IMR-90 (cell line): ENCODE results near the gene KHDRBS1. TPM values are rescaled to one million over a fixed set of nuclear protein-coding genes. Genes with fewer than 3 reads are reported as not detected.

ENCODE experiments used
- ATAC-seq: fragments of 200-7000 bp; cut with Tn5 transposase; 2 replicates; pipeline ENCODE4 v1.9.1; 2020; ENCODE audit warnings: low read depth, mild to moderate bottlenecking, moderate library complexity
- BruUV-seq: library from RNA; stranded (reverse); fragments of 400-500 nt; replicated peaks from 2 replicates; lab custom pipeline; 2021; lab: Mats Ljungman, UMichigan
- CTCF ChIA-PET: fragments of 300-600 bp; formaldehyde crosslinking; extraction: SDS; loops from one replicate; lab custom pipeline; 2021; ENCODE audit warnings: antibody characterized with exemption; lab: Yijun Ruan, JAX
- POLR2A ChIA-PET: fragments of 300-600 bp; sonication (Branson Sonifier 250); formaldehyde crosslinking; loops from one replicate; lab custom pipeline; 2022; ENCODE audit warnings: antibody characterized with exemption; ENCODE audit not compliant: unreplicated experiment; lab: Charles Lee
- DNase-seq: peaks from one replicate; pipeline ENCODE4 v3.0.0; 2013
- H2AFZ ChIP-seq: replicated peaks from 2 replicates; pipeline ENCODE3; 2013; ENCODE audit warnings: low read length, mild to moderate bottlenecking; ENCODE audit not compliant: poor library complexity
- H2AK5ac ChIP-seq: 2 replicates; pipeline ENCODE4 v1.6.1; 2013; ENCODE audit warnings: low read depth, low read length, inconsistent platforms
- H2AK9ac ChIP-seq: replicated peaks from 2 replicates; pipeline ENCODE3; 2013; ENCODE audit warnings: mild to moderate bottlenecking, low read depth, low read length, moderate library complexity; ENCODE audit not compliant: poor library complexity
- H2BK120ac ChIP-seq: 2 replicates; pipeline ENCODE4 v1.6.1; 2013; ENCODE audit warnings: low read depth, low read length, inconsistent platforms
- H2BK15ac ChIP-seq: 3 replicates; pipeline ENCODE4 v1.6.1; 2013; ENCODE audit warnings: low read depth, low read length, inconsistent platforms
- H2BK20ac ChIP-seq: 2 replicates; pipeline ENCODE4 v1.6.1; 2013; ENCODE audit warnings: low read depth, mild to moderate bottlenecking, inconsistent platforms, low read length, moderate library complexity
- H2BK5ac ChIP-seq: 2 replicates; pipeline ENCODE4 v1.6.1; 2013; ENCODE audit warnings: mild to moderate bottlenecking, low read depth, low read length, inconsistent platforms; ENCODE audit not compliant: poor library complexity, severe bottlenecking
- H3K14ac ChIP-seq: replicated peaks from 2 replicates; pipeline ENCODE4 v1.6.1; 2013; ENCODE audit warnings: low read depth, low read length, inconsistent platforms
- H3K18ac ChIP-seq: 2 replicates; pipeline ENCODE4 v1.6.1; 2013; ENCODE audit warnings: low read depth, low read length, control low read depth
- H3K23ac ChIP-seq: 2 replicates; pipeline ENCODE4 v1.6.1; 2013; ENCODE audit warnings: low read depth, low read length, inconsistent platforms
- H3K27ac ChIP-seq: 2 replicates; pipeline ENCODE4 v1.5.1; 2013; ENCODE audit warnings: mild to moderate bottlenecking, control low read depth, low read length; ENCODE audit not compliant: insufficient read depth
- H3K27me3 ChIP-seq: 2 replicates; pipeline ENCODE4 v1.6.1; 2013; ENCODE audit warnings: low read length; ENCODE audit not compliant: control insufficient read depth, insufficient read depth
- H3K36me3 ChIP-seq: 2 replicates; pipeline ENCODE4 v1.6.1; 2013; ENCODE audit warnings: low read length, mixed read lengths; ENCODE audit not compliant: control insufficient read depth, insufficient read depth
- H3K4ac ChIP-seq: 2 replicates; pipeline ENCODE4 v1.6.1; 2013; ENCODE audit warnings: low read depth, low read length, inconsistent platforms
- H3K4me1 ChIP-seq: 2 replicates; pipeline ENCODE4 v1.6.1; 2013; ENCODE audit warnings: low read length, mixed read lengths; ENCODE audit not compliant: control insufficient read depth, insufficient read depth
- H3K4me2 ChIP-seq: 2 replicates; pipeline ENCODE4 v1.6.1; 2013; ENCODE audit warnings: low read depth, mild to moderate bottlenecking, control low read depth, low read length, moderate library complexity
- H3K4me3 ChIP-seq: 2 replicates; pipeline ENCODE4 v1.5.1; 2013; ENCODE audit warnings: low read depth, mild to moderate bottlenecking, control low read depth, low read length, moderate library complexity; ENCODE audit not compliant: insufficient read depth
- H3K56ac ChIP-seq: 2 replicates; pipeline ENCODE4 v1.6.1; 2013; ENCODE audit warnings: low read length, inconsistent platforms; ENCODE audit not compliant: insufficient read depth; ENCODE audit errors: extremely low read depth
- H3K79me1 ChIP-seq, 2 experiments: 2 replicates each; pipeline ENCODE4 v1.6.1; 2013; ENCODE audit warnings: low read length in 2 of 2, inconsistent platforms in 1 of 2, low read depth in 1 of 2
- H3K9ac ChIP-seq: 2 replicates; pipeline ENCODE4 v1.6.1; 2013; ENCODE audit warnings: low read depth, low read length, control low read depth
- H3K9me1 ChIP-seq: 2 replicates; pipeline ENCODE4 v1.6.1; 2013; ENCODE audit warnings: low read length, inconsistent platforms; ENCODE audit not compliant: insufficient read depth
- H3K9me3 ChIP-seq: 2 replicates; pipeline ENCODE4 v1.6.1; 2013; ENCODE audit warnings: low read length; ENCODE audit not compliant: control insufficient read depth, insufficient read depth
- H4K20me1 ChIP-seq: 2 replicates; pipeline ENCODE4 v1.6.1; 2013; ENCODE audit warnings: low read length, inconsistent platforms; ENCODE audit not compliant: insufficient read depth
- H4K5ac ChIP-seq: 2 replicates; pipeline ENCODE4 v1.6.1; 2013; ENCODE audit warnings: mild to moderate bottlenecking, low read depth, low read length, control low read depth
- H4K8ac ChIP-seq, 2 experiments: 2 replicates each; pipeline ENCODE4 v1.6.1; 2013; ENCODE audit warnings: low read depth in 2 of 2, low read length in 2 of 2, control low read depth in 1 of 2, inconsistent platforms in 1 of 2
- H4K91ac ChIP-seq: 2 replicates; pipeline ENCODE4 v1.6.1; 2013; ENCODE audit warnings: low read depth, low read length, inconsistent platforms; ENCODE audit not compliant: insufficient read depth
- BHLHE40 ChIP-seq: fragments of 150-350 bp; IDR thresholded peaks from 2 replicates; pipeline ENCODE4 v1.6.1; 2016; ENCODE audit warnings: mild to moderate bottlenecking, low read depth, low read length
- CHD1 ChIP-seq: IDR thresholded peaks from 2 replicates; pipeline ENCODE4 v1.6.1; 2012; ENCODE audit warnings: low read depth, low read length, improper control_type of control experiment
- FOS ChIP-seq: fragments of 150-350 bp; IDR thresholded peaks from 2 replicates; pipeline ENCODE4 v1.6.1; 2016; ENCODE audit warnings: low read depth, low read length
- MAZ ChIP-seq: IDR thresholded peaks from 2 replicates; pipeline ENCODE4 v1.6.1; 2012; ENCODE audit warnings: low read depth, mild to moderate bottlenecking, low read length, improper control_type of control experiment, moderate library complexity, borderline replicate concordance
- NFE2L2 ChIP-seq: fragments of 150-350 bp; IDR thresholded peaks from 2 replicates; pipeline ENCODE4 v1.6.1; 2016; ENCODE audit warnings: low read depth, mild to moderate bottlenecking, low read length
- POLR2A ChIP-seq: IDR thresholded peaks from 2 replicates; pipeline ENCODE4 v1.6.1; 2012; ENCODE audit warnings: mild to moderate bottlenecking, low read depth, low read length
- RAD21 ChIP-seq: IDR thresholded peaks from 2 replicates; pipeline ENCODE4 v1.6.1; 2012; ENCODE audit warnings: low read length, improper control_type of control experiment
- RFX5 ChIP-seq: IDR thresholded peaks from 2 replicates; pipeline ENCODE4 v1.8.0; 2012; ENCODE audit warnings: low read depth, mild to moderate bottlenecking, low read length, moderate library complexity
- WGBS, 2 experiments: methylation state at CpG; one replicate each; pipeline versions ENCODE4 v1.1.5 to v1.1.7; 2013; ENCODE audit warnings: missing lambda C conversion rate in 2 of 2; ENCODE audit not compliant: insufficient read length in 1 of 2; ENCODE audit errors: extremely low coverage in 2 of 2; 5-methylcytosine and 5-hydroxymethylcytosine counted together
- dilution Hi-C: fragments of 300-500 bp; cut with HindIII; formaldehyde crosslinking; loops from one replicate; pipeline ENCODE4 v1.14.3; 2018; ENCODE audit warnings: low sequenced_read_pairs; ENCODE audit not compliant: unreplicated experiment
- in situ Hi-C: fragments of 300-500 bp; cut with MboI; formaldehyde crosslinking; loops from 3 replicates; pipeline ENCODE4 v1.14.3; 2019; ENCODE audit warnings: low sequenced_read_pairs, inconsistent platforms, mixed read lengths
- intact Hi-C: fragments of 100-400 bp; cut with micrococcal nuclease; formaldehyde crosslinking; loops from 2 replicates; pipeline ENCODE4 v1.10.0; 2022
- polyA plus RNA-seq, 3 experiments: library from polyadenylated mRNA; depleted of rRNA; stranded (reverse); fragments of >200 nt; gene quantifications; 2 replicates each; pipeline ENCODE4 v1.2.3, GENCODE V29; 2012; ENCODE audit warnings: low replicate concordance in 1 of 3
- total RNA-seq: library from RNA; depleted of rRNA; stranded (reverse); fragments of >200 nt; gene quantifications from 2 replicates; pipeline ENCODE4 v1.2.3, GENCODE V29; 2012
- TF ChIP-seq, protein P1 (sequence below): conservative IDR thresholded peaks from 2 replicates; pipeline ENCODE4 v1.5.1; 2012; ENCODE audit warnings: mild to moderate bottlenecking, low read depth, low read length, improper control_type of control experiment
- TF ChIP-seq, protein P2 (sequence below): fragments of 150-350 bp; IDR thresholded peaks from 2 replicates; pipeline ENCODE4 v1.6.1; 2017; ENCODE audit warnings: mild to moderate bottlenecking, antibody characterized with exemption, low read length, low read depth

Gene KHDRBS1
- total and polyA plus RNA-seq, 2 of the 4 experiments (the other 2 are of a cell fraction): 33.7 to 67.6 TPM

DNA sequence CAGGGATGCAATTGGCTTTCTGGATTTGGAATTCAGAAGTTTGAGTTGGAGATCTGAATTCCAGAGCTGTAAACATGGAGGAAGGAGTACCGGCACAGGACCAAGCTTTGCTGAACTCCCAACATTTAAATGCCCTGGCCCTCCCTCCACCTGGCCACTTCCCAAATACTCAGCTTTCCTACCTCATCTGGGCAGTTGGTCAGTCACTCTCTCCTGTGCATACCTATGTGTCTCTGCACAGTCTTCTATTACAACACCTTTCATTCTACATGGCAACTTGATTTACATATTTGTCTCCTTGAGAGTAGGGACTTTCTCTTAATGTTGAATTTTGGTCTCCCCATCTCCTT, 6.1 kb upstream of the KHDRBS1 start:
- Histone ChIP-seq H3K56ac (no peak overlapping the region), H4K91ac (no peak overlapping the region), H3K79me1 (peaks cover 0 to 3% of the 10 kb centered on the region in 2 experiments; a peak in 2 of 4 replicates), H2AK5ac (no peak overlapping the region), H3K4me2 (no peak overlapping the region), H3K18ac (no peak overlapping the region), H2BK20ac (no peak overlapping the region), H3K27ac (no peak overlapping the region), H3K4me1 (no peaks in the 10 kb centered on the region), H3K9ac (no peak overlapping the region), H2AFZ (no peak overlapping the region), H3K4ac (no peak overlapping the region), H2AK9ac (peak overlapping the region; percentile 55), H3K14ac (no peak overlapping the region), H3K4me3 (no peak overlapping the region), H3K36me3 (no peaks in the 10 kb centered on the region), H3K9me3 (no peaks in the 10 kb centered on the region), H3K27me3 (no peaks in the 10 kb centered on the region), H4K8ac (no peak overlapping the region), H4K20me1 (no peaks in the 10 kb centered on the region; the same call in 1 of the 2 replicates), H2BK15ac (no peak overlapping the region), H2BK120ac (no peak overlapping the region), H2BK5ac (no peak overlapping the region), H3K23ac (no peak overlapping the region), H4K5ac (no peak overlapping the region), H3K9me1 (peaks cover 2% of the 10 kb centered on the region)
- no peak for ATAC-seq
- in situ Hi-C loops (no loop called here), dilution Hi-C loops (no loop called here), intact Hi-C loops (no loop called here)
- no peak for DNase-seq
- WGBS, 2 experiments: no CpG with 5 or more reads among the region's 1 CpG
- TF ChIP-seq RAD21: no peak
- TF ChIP-seq, protein P1, sequence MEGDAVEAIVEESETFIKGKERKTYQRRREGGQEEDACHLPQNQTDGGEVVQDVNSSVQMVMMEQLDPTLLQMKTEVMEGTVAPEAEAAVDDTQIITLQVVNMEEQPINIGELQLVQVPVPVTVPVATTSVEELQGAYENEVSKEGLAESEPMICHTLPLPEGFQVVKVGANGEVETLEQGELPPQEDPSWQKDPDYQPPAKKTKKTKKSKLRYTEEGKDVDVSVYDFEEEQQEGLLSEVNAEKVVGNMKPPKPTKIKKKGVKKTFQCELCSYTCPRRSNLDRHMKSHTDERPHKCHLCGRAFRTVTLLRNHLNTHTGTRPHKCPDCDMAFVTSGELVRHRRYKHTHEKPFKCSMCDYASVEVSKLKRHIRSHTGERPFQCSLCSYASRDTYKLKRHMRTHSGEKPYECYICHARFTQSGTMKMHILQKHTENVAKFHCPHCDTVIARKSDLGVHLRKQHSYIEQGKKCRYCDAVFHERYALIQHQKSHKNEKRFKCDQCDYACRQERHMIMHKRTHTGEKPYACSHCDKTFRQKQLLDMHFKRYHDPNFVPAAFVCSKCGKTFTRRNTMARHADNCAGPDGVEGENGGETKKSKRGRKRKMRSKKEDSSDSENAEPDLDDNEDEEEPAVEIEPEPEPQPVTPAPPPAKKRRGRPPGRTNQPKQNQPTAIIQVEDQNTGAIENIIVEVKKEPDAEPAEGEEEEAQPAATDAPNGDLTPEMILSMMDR: no peak
- TF ChIP-seq, protein P2, sequence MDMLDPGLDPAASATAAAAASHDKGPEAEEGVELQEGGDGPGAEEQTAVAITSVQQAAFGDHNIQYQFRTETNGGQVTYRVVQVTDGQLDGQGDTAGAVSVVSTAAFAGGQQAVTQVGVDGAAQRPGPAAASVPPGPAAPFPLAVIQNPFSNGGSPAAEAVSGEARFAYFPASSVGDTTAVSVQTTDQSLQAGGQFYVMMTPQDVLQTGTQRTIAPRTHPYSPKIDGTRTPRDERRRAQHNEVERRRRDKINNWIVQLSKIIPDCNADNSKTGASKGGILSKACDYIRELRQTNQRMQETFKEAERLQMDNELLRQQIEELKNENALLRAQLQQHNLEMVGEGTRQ: no peak
- TF ChIP-seq BHLHE40: no peak
- no peak for TF ChIP-seq NFE2L2
- TF ChIP-seq CHD1: no peak
- no peak for TF ChIP-seq POLR2A
- no peak for TF ChIP-seq MAZ
- TF ChIP-seq RFX5: no peak
- TF ChIP-seq FOS: no peak
- POLR2A ChIA-PET: interaction anchor here (0.6 kb wide), 1 partner anchor 54 kb away, joined by 6 read pairs; no protein-coding TSS in a partner anchor
- no TSS peak for BruUV-seq
- CTCF ChIA-PET: interaction anchor here (0.6 kb wide), 1 partner anchor 14 kb away, joined by 4 read pairs; no protein-coding TSS in a partner anchor
